ENCODE data around the gene UBTD2.
"Not testable (repeated sequence)": the region's sequence is repeated elsewhere in the genome, so short reads cannot be mapped to it uniquely, and the experiment has no call there.

The UBTD2 gene, protein sequence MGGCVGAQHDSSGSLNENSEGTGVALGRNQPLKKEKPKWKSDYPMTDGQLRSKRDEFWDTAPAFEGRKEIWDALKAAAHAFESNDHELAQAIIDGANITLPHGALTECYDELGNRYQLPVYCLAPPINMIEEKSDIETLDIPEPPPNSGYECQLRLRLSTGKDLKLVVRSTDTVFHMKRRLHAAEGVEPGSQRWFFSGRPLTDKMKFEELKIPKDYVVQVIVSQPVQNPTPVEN

DNA sequence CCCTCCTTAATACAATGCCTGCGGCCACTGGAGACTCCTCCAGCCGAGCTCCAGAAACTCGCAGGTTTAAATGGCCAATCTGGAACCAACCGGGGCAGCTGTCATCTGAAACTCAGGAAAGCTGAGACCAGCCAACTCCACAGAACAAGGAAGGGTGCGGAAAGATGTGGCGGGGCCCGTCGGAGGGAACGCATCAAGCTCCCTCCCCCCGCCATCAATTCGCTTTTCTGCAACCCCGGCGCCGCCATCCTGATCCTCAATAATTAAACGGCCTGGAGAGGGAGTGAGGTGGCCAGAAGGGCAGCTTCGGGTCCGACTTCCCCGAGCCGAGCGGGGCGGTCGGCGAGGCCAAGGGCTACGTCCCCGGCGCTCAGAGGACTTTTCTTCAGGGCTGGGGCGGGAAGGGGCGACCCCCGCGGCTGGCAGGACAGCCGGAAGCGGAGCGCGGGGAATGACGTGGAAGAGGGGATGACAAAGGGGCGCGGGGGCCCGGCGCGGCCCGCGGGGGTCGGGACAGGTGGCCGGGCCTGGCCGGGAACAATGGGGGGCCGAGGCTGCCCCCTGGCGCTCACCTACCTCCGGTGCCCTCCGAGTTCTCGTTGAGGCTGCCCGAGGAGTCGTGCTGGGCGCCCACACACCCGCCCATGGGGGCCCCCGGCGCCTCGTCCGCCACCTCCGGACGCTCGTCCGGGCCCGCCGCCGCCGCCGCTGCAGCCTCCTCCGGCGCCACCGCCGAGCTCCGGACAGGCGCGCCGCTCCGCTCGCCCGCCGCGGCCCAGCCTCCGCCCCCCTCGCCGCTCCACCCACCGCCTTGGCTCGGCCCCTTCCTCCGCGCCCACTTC is at the start of gene UBTD2:
TSS of gene UBTD2 (minus strand) at position 745 of the 842 bp plus-strand sequence. CDS start at position 646, 99 bp downstream.
- Histone ChIP-seq H3K9me2 (replicated peaks; ENCODE audit: insufficient read depth, low read length) (no peaks in the 10 kb centered on the region), H3K9me3 (replicated peaks; ENCODE audit: insufficient read depth, low read length) (no peaks in the 10 kb centered on the region), H3K4me1 (ENCODE audit: low read length) (no peaks in the 10 kb centered on the region), H4K20me1 (ENCODE audit: insufficient read depth, low read length) (no peaks in the 10 kb centered on the region), H3F3A (ENCODE audit: insufficient read depth, low read length) (no peaks in the 10 kb centered on the region), H3K79me2 (ENCODE audit: low read length) (peaks cover 36% of the 10 kb centered on the region), H3K9ac (ENCODE audit: low read length) (peak within 1 kb of the TSS; percentile 74), H3K4me3 (ENCODE audit: low read length) (peak within 1 kb of the TSS; percentile 98), H3K4me2 (ENCODE audit: low read depth, low read length) (peak within 1 kb of the TSS; percentile 82), H3K27ac (ENCODE audit: low read length) (no peak within 1 kb of the TSS), H2AFZ (ENCODE audit: low read length) (peak within 1 kb of the TSS; percentile 91), H3K36me3 (replicated peaks; ENCODE audit: insufficient read depth, low read length) (no peaks in the 10 kb centered on the region), H3K27me3 (replicated peaks; ENCODE audit: insufficient read depth, low read length) (peaks cover 10% of the 10 kb centered on the region; the same call in 1 of the 2 replicates)
- no peak for TF ChIP-seq EZH2phosphoT487 (IDR thresholded peaks at IDR 0.05; ENCODE audit: low read length)
- TF ChIP-seq EZH2 (optimal IDR thresholded peaks at IDR 0.05; ENCODE audit: low read depth, low read length), result no peak
- peak; percentile 42 for TF ChIP-seq CTCF (IDR thresholded peaks at IDR 0.05; ENCODE audit: low read length)
- peak; percentile 75 for DNase-seq

DNA sequence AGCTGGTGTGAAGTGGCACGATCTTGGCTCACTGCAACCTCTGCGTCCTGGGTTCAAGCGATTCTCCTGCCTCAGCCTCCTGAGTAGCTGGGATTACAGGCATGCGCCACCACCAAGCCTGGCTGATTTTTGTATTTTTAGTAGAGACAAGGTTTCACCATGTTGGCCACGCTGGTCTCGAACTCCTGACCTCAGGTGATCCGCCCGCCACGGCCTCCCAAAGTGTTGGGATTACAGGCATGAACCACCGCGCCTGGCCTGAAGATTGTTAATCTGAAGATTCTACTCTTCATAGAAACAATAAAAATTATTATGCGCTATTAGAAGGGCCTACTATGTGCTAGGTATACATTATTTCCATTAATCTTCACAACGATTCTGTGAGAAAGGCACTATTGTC is 43.3 kb upstream of the UBTD2 start:
- not testable (repeated sequence) for H3K27me3 ChIP-seq (replicated peaks; ENCODE audit: insufficient read depth, low read length); H3K27ac ChIP-seq (ENCODE audit: low read length); H3K79me2 ChIP-seq (ENCODE audit: low read length); H3K9me3 ChIP-seq (replicated peaks; ENCODE audit: insufficient read depth, low read length); H3K9me2 ChIP-seq (replicated peaks; ENCODE audit: insufficient read depth, low read length); H3K4me2 ChIP-seq (ENCODE audit: low read depth, low read length); H3K36me3 ChIP-seq (replicated peaks; ENCODE audit: insufficient read depth, low read length); H3K4me1 ChIP-seq (ENCODE audit: low read length); H3K4me3 ChIP-seq (ENCODE audit: low read length); DNase-seq; H4K20me1 ChIP-seq (ENCODE audit: insufficient read depth, low read length); H3F3A ChIP-seq (ENCODE audit: insufficient read depth, low read length); H2AFZ ChIP-seq (ENCODE audit: low read length); H3K9ac ChIP-seq (ENCODE audit: low read length)

DNA sequence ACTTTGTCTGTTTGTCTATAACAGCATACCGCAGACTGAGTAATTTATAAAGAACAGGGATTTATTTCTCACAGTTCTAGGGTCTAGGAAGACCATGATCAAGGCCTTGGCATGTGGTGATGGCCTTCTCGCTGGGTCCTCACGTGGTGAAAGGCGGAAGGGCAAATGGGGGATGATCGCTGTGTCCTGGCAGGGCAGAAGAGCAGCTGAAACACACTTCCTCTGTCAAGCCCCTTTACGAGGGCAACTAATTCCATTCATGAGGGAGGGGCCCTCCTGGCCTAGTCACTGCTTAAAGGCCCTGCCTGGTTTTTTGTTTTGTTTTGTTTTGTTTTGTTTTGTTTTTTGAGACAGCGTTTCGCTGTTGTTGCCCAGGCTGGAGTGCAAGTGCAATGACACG is 41.9 kb upstream of the UBTD2 start:
- no peak for DNase-seq
- H3K9me2 ChIP-seq (replicated peaks; ENCODE audit: insufficient read depth, low read length), result no peaks in the 10 kb centered on the region

More for the DNA sequence above, 41.9 kb upstream of the UBTD2 start:
- no peaks in the 10 kb centered on the region for H3K4me1 ChIP-seq (ENCODE audit: low read length)
- no peaks in the 10 kb centered on the region for H3K9me3 ChIP-seq (replicated peaks; ENCODE audit: insufficient read depth, low read length)
- no peaks in the 10 kb centered on the region for H3K36me3 ChIP-seq (replicated peaks; ENCODE audit: insufficient read depth, low read length)
- no peak overlapping the region for H2AFZ ChIP-seq (ENCODE audit: low read length)
- no peak for TF ChIP-seq EZH2 (optimal IDR thresholded peaks at IDR 0.05; ENCODE audit: low read depth, low read length)
- no peak for TF ChIP-seq EZH2phosphoT487 (IDR thresholded peaks at IDR 0.05; ENCODE audit: low read length)
- no peak for TF ChIP-seq CTCF (IDR thresholded peaks at IDR 0.05; ENCODE audit: low read length)
- no peak overlapping the region for H3K4me3 ChIP-seq (ENCODE audit: low read length)
- no peaks in the 10 kb centered on the region for H3K79me2 ChIP-seq (ENCODE audit: low read length)
- H3K4me2 ChIP-seq (ENCODE audit: low read depth, low read length), result no peak overlapping the region
- no peaks in the 10 kb centered on the region for H4K20me1 ChIP-seq (ENCODE audit: insufficient read depth, low read length)
- no peak overlapping the region for H3K9ac ChIP-seq (ENCODE audit: low read length)
- H3K27me3 ChIP-seq (replicated peaks; ENCODE audit: insufficient read depth, low read length), result no peaks in the 10 kb centered on the region
- H3K27ac ChIP-seq (ENCODE audit: low read length), result no peak overlapping the region
- no peaks in the 10 kb centered on the region for H3F3A ChIP-seq (ENCODE audit: insufficient read depth, low read length)

All from MM.1S (cell line).